ENCODE measurements around the gene HOXB9. TPM values are rescaled to one million over a fixed set of nuclear protein-coding genes. Genes with fewer than 3 reads are reported as not detected.

The HOXB9 gene
- total and polyA plus RNA-seq, 3 experiments from 2014 or later = 2.0 to 2.6 TPM; not detected in 1

- Mint-ChIP-seq H3K4me3 (no peak overlapping the region), H3K36me3 (no peaks in the 10 kb centered on the region), H3K9me3 (peaks cover 0 to 4% (median 0%) of the 10 kb centered on the region in 5 donors), H3K27me3 (peaks cover 69 to 95% of the 10 kb centered on the region in 2 donors), H3K27ac (no peak overlapping the region), H3K4me1 (peaks cover 7 to 22% (median 14%) of the 10 kb centered on the region in 3 donors)
- POLR2A ChIA-PET = no interaction called here
- no peaks in the 10 kb centered on the region for H3K36me3 ChIP-seq (ENCODE audit: insufficient read depth, low read length)
- peak overlapping the region; percentile 77 for H3K27ac ChIP-seq (ENCODE audit: low read depth, low read length)
- H3K4me1 ChIP-seq (ENCODE audit: insufficient read depth, low read length) = peaks cover 10% of the 10 kb centered on the region
- H3K27me3 ChIP-seq (ENCODE audit: insufficient read depth, low read length, poor library complexity, severe bottlenecking) = peaks cover 69% of the 10 kb centered on the region
- DNase-seq = no peak
- no peaks in the 10 kb centered on the region for H3K9me3 ChIP-seq (ENCODE audit: low read length)
- CTCF ChIA-PET = interaction anchor here (1.9 kb wide), 1 partner anchor 13 kb away, joined by 8 read pairs; no protein-coding TSS in a partner anchor
- H3K4me3 ChIP-seq (ENCODE audit: low read length) = no peak overlapping the region
Measured at GRCh38 chr17:48630925-48631692, 5.0 kb upstream of the HOXB9 start.

GRCh38 chr17:48630009-48630924, 4.1 kb upstream of the HOXB9 start:
- Histone ChIP-seq H3K4me1 (ENCODE audit: insufficient read depth, low read length) (peaks cover 12% of the 10 kb centered on the region), H3K27me3 (ENCODE audit: insufficient read depth, low read length, poor library complexity, severe bottlenecking) (peaks cover 69% of the 10 kb centered on the region), H3K9me3 (ENCODE audit: low read length) (no peaks in the 10 kb centered on the region), H3K4me3 (ENCODE audit: low read length) (no peak overlapping the region), H3K27ac (ENCODE audit: low read depth, low read length) (peak overlapping the region; percentile 77), H3K36me3 (ENCODE audit: insufficient read depth, low read length) (no peaks in the 10 kb centered on the region)
- Mint-ChIP-seq H3K27me3 (peaks cover 64 to 91% of the 10 kb centered on the region in 2 donors), H3K9me3 (peaks cover 0 to 4% (median 0%) of the 10 kb centered on the region in 5 donors), H3K4me1 (peaks cover 6 to 26% (median 17%) of the 10 kb centered on the region in 3 donors), H3K36me3 (no peaks in the 10 kb centered on the region), H3K27ac (no peak overlapping the region), H3K4me3 (no peak overlapping the region)
- DNase-seq = no peak
- ChIA-PET CTCF (interaction anchor here (1.8 kb wide), 1 partner anchor 12 kb away, joined by 7 read pairs; no protein-coding TSS in a partner anchor), POLR2A (no interaction called here)

GRCh38 chr17:48629411-48629759, 3.2 kb upstream of the HOXB9 start:
- no peaks in the 10 kb centered on the region for H3K36me3 Mint-ChIP-seq
- DNase-seq = no peak
- ChIA-PET POLR2A (no interaction called here), CTCF (interaction anchor here (1.8 kb wide), 1 partner anchor 11 kb away, joined by 7 read pairs; no protein-coding TSS in a partner anchor)
- Histone ChIP-seq H3K4me3 (ENCODE audit: low read length) (no peak overlapping the region), H3K36me3 (ENCODE audit: insufficient read depth, low read length) (no peaks in the 10 kb centered on the region), H3K4me1 (ENCODE audit: insufficient read depth, low read length) (peaks cover 21% of the 10 kb centered on the region), H3K27me3 (ENCODE audit: insufficient read depth, low read length, poor library complexity, severe bottlenecking) (peaks cover 77% of the 10 kb centered on the region), H3K27ac (ENCODE audit: low read depth, low read length) (peak overlapping the region; percentile 77), H3K9me3 (ENCODE audit: low read length) (no peaks in the 10 kb centered on the region)
- H3K27me3 Mint-ChIP-seq = peaks cover 59 to 86% of the 10 kb centered on the region in 2 donors
- peaks cover 6 to 29% (median 19%) of the 10 kb centered on the region in 3 donors for H3K4me1 Mint-ChIP-seq
- H3K27ac Mint-ChIP-seq = no peak overlapping the region
- peaks cover 0 to 4% (median 0%) of the 10 kb centered on the region in 5 donors for H3K9me3 Mint-ChIP-seq
- H3K4me3 Mint-ChIP-seq = no peak overlapping the region

GRCh38 chr17:48628649-48629410, 2.7 kb upstream of the HOXB9 start:
- CTCF ChIA-PET = interaction anchor here (1.6 to 1.8 kb wide), 2 partner anchors 8 to 10 kb away, joined by 5 to 7 read pairs; no protein-coding TSS in a partner anchor
- Mint-ChIP-seq H3K36me3 (no peaks in the 10 kb centered on the region), H3K4me1 (peaks cover 6 to 29% (median 19%) of the 10 kb centered on the region in 3 donors), H3K9me3 (peaks cover 0 to 4% (median 0%) of the 10 kb centered on the region in 5 donors), H3K4me3 (peak overlapping the region in 1 of 7 donors; percentile 27), H3K27me3 (peaks cover 57 to 89% of the 10 kb centered on the region in 2 donors), H3K27ac (peak overlapping the region in 1 of 8 donors; percentile 48)
- Histone ChIP-seq H3K4me3 (ENCODE audit: low read length) (no peak overlapping the region), H3K27me3 (ENCODE audit: insufficient read depth, low read length, poor library complexity, severe bottlenecking) (peaks cover 78% of the 10 kb centered on the region), H3K27ac (ENCODE audit: low read depth, low read length) (peak overlapping the region; percentile 77), H3K9me3 (ENCODE audit: low read length) (no peaks in the 10 kb centered on the region), H3K4me1 (ENCODE audit: insufficient read depth, low read length) (peaks cover 21% of the 10 kb centered on the region), H3K36me3 (ENCODE audit: insufficient read depth, low read length) (no peaks in the 10 kb centered on the region)
- no peak for DNase-seq
- POLR2A ChIA-PET = interaction anchor here (0.6 kb wide), 1 partner anchor 425 kb away, joined by 3 read pairs; no protein-coding TSS in a partner anchor

GRCh38 chr17:48627623-48628521, 1.7 kb upstream of the HOXB9 start:
- DNase-seq = peak in 1 of 5 donors; percentile 23
- ChIA-PET CTCF (interaction anchor here (1.3 to 1.8 kb wide), 4 partner anchors 9 to 679 kb away, joined by 3 to 7 read pairs (median 4); no protein-coding TSS in a partner anchor), POLR2A (interaction anchor here (0.5 to 0.6 kb wide), 2 partner anchors 424 to 985 kb away, joined by 3 read pairs; no protein-coding TSS in a partner anchor)
- Histone ChIP-seq H3K4me3 (ENCODE audit: low read length) (no peak overlapping the region), H3K9me3 (ENCODE audit: low read length) (no peaks in the 10 kb centered on the region), H3K27me3 (ENCODE audit: insufficient read depth, low read length, poor library complexity, severe bottlenecking) (peaks cover 78% of the 10 kb centered on the region), H3K36me3 (ENCODE audit: insufficient read depth, low read length) (no peaks in the 10 kb centered on the region), H3K4me1 (ENCODE audit: insufficient read depth, low read length) (peaks cover 21% of the 10 kb centered on the region), H3K27ac (ENCODE audit: low read depth, low read length) (peak overlapping the region; percentile 77)
- Mint-ChIP-seq H3K4me1 (peaks cover 6 to 24% (median 18%) of the 10 kb centered on the region in 3 donors), H3K27me3 (peaks cover 60 to 91% of the 10 kb centered on the region in 2 donors), H3K4me3 (peak overlapping the region in 5 of 7 donors; percentile 7 to 65 (median 22)), H3K36me3 (no peaks in the 10 kb centered on the region), H3K9me3 (peaks cover 0 to 4% (median 0%) of the 10 kb centered on the region in 5 donors), H3K27ac (peak overlapping the region in 1 of 8 donors; percentile 41)

GRCh38 chr17:48627118-48627597, 1.0 kb upstream of the HOXB9 start:
- H3K4me1 ChIP-seq (ENCODE audit: insufficient read depth, low read length) = peaks cover 21% of the 10 kb centered on the region
- H3K4me3 ChIP-seq (ENCODE audit: low read length) = peak overlapping the region; percentile 20
- Mint-ChIP-seq H3K36me3 (no peaks in the 10 kb centered on the region), H3K4me3 (peak overlapping the region; percentile 76 to 93 (median 87)), H3K4me1 (peaks cover 6 to 21% (median 12%) of the 10 kb centered on the region in 3 donors), H3K27me3 (peaks cover 59 to 91% of the 10 kb centered on the region in 2 donors), H3K9me3 (peaks cover 0 to 5% (median 0%) of the 10 kb centered on the region in 5 donors), H3K27ac (peak overlapping the region in 4 of 8 donors; percentile 7 to 77 (median 52))
- H3K9me3 ChIP-seq (ENCODE audit: low read length) = no peaks in the 10 kb centered on the region
- DNase-seq = no peak
- H3K27ac ChIP-seq (ENCODE audit: low read depth, low read length) = peak overlapping the region; percentile 77
- ChIA-PET POLR2A (interaction anchor here (0.5 kb wide), 1 partner anchor 984 kb away, joined by 3 read pairs; no protein-coding TSS in a partner anchor), CTCF (interaction anchor here (1.1 to 1.6 kb wide), 4 partner anchors 8 to 678 kb away, joined by 3 to 5 read pairs (median 4); no protein-coding TSS in a partner anchor)
- peaks cover 80% of the 10 kb centered on the region for H3K27me3 ChIP-seq (ENCODE audit: insufficient read depth, low read length, poor library complexity, severe bottlenecking)
- H3K36me3 ChIP-seq (ENCODE audit: insufficient read depth, low read length) = no peaks in the 10 kb centered on the region

All from CD8-positive, alpha-beta memory T cell (primary cell).